Measurements from ENCODE around the gene TARP.
A peak's percentile ranks its signal among the peaks of the same experiment; 100 is the strongest.

Gene TARP

GRCh38 chr7:38273286-38273995 lies at the start of gene TARP:
Gene TARP, minus strand, starts transcription at chr7:38273636.
- no peaks in the 10 kb centered on the region for H3K36me3 Mint-ChIP-seq (ENCODE audit: low read depth)
- no peaks in the 10 kb centered on the region for H3K27me3 Mint-ChIP-seq
- H3K27ac Mint-ChIP-seq = peak within 1 kb of the TSS; percentile 36
- H3K9me3 Mint-ChIP-seq = no peaks in the 10 kb centered on the region
- no peaks in the 10 kb centered on the region for H3K4me1 Mint-ChIP-seq (ENCODE audit: low read depth)
- H3K4me3 Mint-ChIP-seq = peak within 1 kb of the TSS; percentile 68

- Mint-ChIP-seq H3K4me1 (ENCODE audit: low read depth) (peaks cover 43% of the 10 kb centered on the region), H3K9me3 (no peaks in the 10 kb centered on the region), H3K27ac (no peak overlapping the region), H3K4me3 (no peak overlapping the region), H3K27me3 (no peaks in the 10 kb centered on the region), H3K36me3 (ENCODE audit: low read depth) (no peaks in the 10 kb centered on the region)
Measured at GRCh38 chr7:38323156-38323555, 49.7 kb upstream of the TARP start.

GRCh38 chr7:38322461-38322860 lies 49.0 kb upstream of the TARP start:
- Mint-ChIP-seq H3K27me3 (no peaks in the 10 kb centered on the region), H3K4me1 (ENCODE audit: low read depth) (peaks cover 41% of the 10 kb centered on the region), H3K27ac (no peak overlapping the region), H3K4me3 (no peak overlapping the region), H3K36me3 (ENCODE audit: low read depth) (no peaks in the 10 kb centered on the region), H3K9me3 (no peaks in the 10 kb centered on the region)

GRCh38 chr7:38321967-38322366 lies 48.5 kb upstream of the TARP start:
- Mint-ChIP-seq H3K36me3 (ENCODE audit: low read depth) (no peaks in the 10 kb centered on the region), H3K27me3 (no peaks in the 10 kb centered on the region), H3K27ac (no peak overlapping the region), H3K4me3 (no peak overlapping the region), H3K9me3 (no peaks in the 10 kb centered on the region), H3K4me1 (ENCODE audit: low read depth) (peaks cover 37% of the 10 kb centered on the region)

GRCh38 chr7:38321515-38321944 lies 48.1 kb upstream of the TARP start:
- Mint-ChIP-seq H3K4me3 (no peak overlapping the region), H3K4me1 (ENCODE audit: low read depth) (peaks cover 34% of the 10 kb centered on the region), H3K36me3 (ENCODE audit: low read depth) (no peaks in the 10 kb centered on the region), H3K9me3 (no peaks in the 10 kb centered on the region), H3K27me3 (no peaks in the 10 kb centered on the region), H3K27ac (no peak overlapping the region)

- H3K4me3 Mint-ChIP-seq = no peak overlapping the region
- peaks cover 34% of the 10 kb centered on the region for H3K4me1 Mint-ChIP-seq (ENCODE audit: low read depth)
- no peak overlapping the region for H3K27ac Mint-ChIP-seq
Measured at GRCh38 chr7:38321050-38321449, 47.6 kb upstream of the TARP start.

GRCh38 chr7:38319873-38320272 lies 46.4 kb upstream of the TARP start:
- peak overlapping the region; percentile 79 for H3K27ac Mint-ChIP-seq
- peaks cover 34% of the 10 kb centered on the region for H3K4me1 Mint-ChIP-seq (ENCODE audit: low read depth)
- H3K36me3 Mint-ChIP-seq (ENCODE audit: low read depth) = no peaks in the 10 kb centered on the region
- no peaks in the 10 kb centered on the region for H3K9me3 Mint-ChIP-seq
- peak overlapping the region; percentile 71 for H3K4me3 Mint-ChIP-seq
- no peaks in the 10 kb centered on the region for H3K27me3 Mint-ChIP-seq

More at GRCh38 chr7:38321050-38321449, 47.6 kb upstream of the TARP start:
- Mint-ChIP-seq H3K9me3 (no peaks in the 10 kb centered on the region), H3K27me3 (no peaks in the 10 kb centered on the region), H3K36me3 (ENCODE audit: low read depth) (no peaks in the 10 kb centered on the region)

GRCh38 chr7:38318803-38319416 lies 45.5 kb upstream of the TARP start:
- peaks cover 34% of the 10 kb centered on the region for H3K4me1 Mint-ChIP-seq (ENCODE audit: low read depth)
- no peaks in the 10 kb centered on the region for H3K27me3 Mint-ChIP-seq
- peak overlapping the region; percentile 72 for H3K27ac Mint-ChIP-seq
- no peaks in the 10 kb centered on the region for H3K36me3 Mint-ChIP-seq (ENCODE audit: low read depth)
- peak overlapping the region; percentile 61 for H3K4me3 Mint-ChIP-seq
- H3K9me3 Mint-ChIP-seq = no peaks in the 10 kb centered on the region

GRCh38 chr7:38318241-38318640 lies 44.8 kb upstream of the TARP start:
- H3K36me3 Mint-ChIP-seq (ENCODE audit: low read depth) = no peaks in the 10 kb centered on the region
- no peaks in the 10 kb centered on the region for H3K9me3 Mint-ChIP-seq
- peaks cover 34% of the 10 kb centered on the region for H3K4me1 Mint-ChIP-seq (ENCODE audit: low read depth)
- H3K4me3 Mint-ChIP-seq = peak overlapping the region; percentile 61
- no peaks in the 10 kb centered on the region for H3K27me3 Mint-ChIP-seq
- peak overlapping the region; percentile 72 for H3K27ac Mint-ChIP-seq

GRCh38 chr7:38317515-38317914 lies 44.1 kb upstream of the TARP start:
- no peak overlapping the region for H3K27ac Mint-ChIP-seq
- peak overlapping the region; percentile 61 for H3K4me3 Mint-ChIP-seq
- H3K4me1 Mint-ChIP-seq (ENCODE audit: low read depth) = peaks cover 39% of the 10 kb centered on the region
- H3K27me3 Mint-ChIP-seq = no peaks in the 10 kb centered on the region
- no peaks in the 10 kb centered on the region for H3K9me3 Mint-ChIP-seq
- no peaks in the 10 kb centered on the region for H3K36me3 Mint-ChIP-seq (ENCODE audit: low read depth)

- Mint-ChIP-seq H3K4me3 (peak overlapping the region; percentile 66), H3K27me3 (no peaks in the 10 kb centered on the region), H3K9me3 (no peaks in the 10 kb centered on the region), H3K4me1 (ENCODE audit: low read depth) (peaks cover 43% of the 10 kb centered on the region), H3K27ac (no peak overlapping the region), H3K36me3 (ENCODE audit: low read depth) (no peaks in the 10 kb centered on the region)
Measured at GRCh38 chr7:38316733-38317360, 43.4 kb upstream of the TARP start.

- H3K9me3 Mint-ChIP-seq = no peaks in the 10 kb centered on the region
- no peaks in the 10 kb centered on the region for H3K27me3 Mint-ChIP-seq
- H3K4me1 Mint-ChIP-seq (ENCODE audit: low read depth) = peaks cover 40% of the 10 kb centered on the region
- H3K36me3 Mint-ChIP-seq (ENCODE audit: low read depth) = no peaks in the 10 kb centered on the region
- no peak overlapping the region for H3K4me3 Mint-ChIP-seq
- no peak overlapping the region for H3K27ac Mint-ChIP-seq
Measured at GRCh38 chr7:38315410-38315809, 42.0 kb upstream of the TARP start.

GRCh38 chr7:38312821-38313220 lies 39.4 kb upstream of the TARP start:
- H3K4me3 Mint-ChIP-seq = peak overlapping the region; percentile 32
- no peaks in the 10 kb centered on the region for H3K36me3 Mint-ChIP-seq (ENCODE audit: low read depth)
- H3K27me3 Mint-ChIP-seq = no peaks in the 10 kb centered on the region
- no peaks in the 10 kb centered on the region for H3K9me3 Mint-ChIP-seq
- H3K27ac Mint-ChIP-seq = no peak overlapping the region
- H3K4me1 Mint-ChIP-seq (ENCODE audit: low read depth) = peaks cover 41% of the 10 kb centered on the region

- H3K4me1 Mint-ChIP-seq (ENCODE audit: low read depth) = peaks cover 52% of the 10 kb centered on the region
- no peaks in the 10 kb centered on the region for H3K27me3 Mint-ChIP-seq
- peak overlapping the region; percentile 79 for H3K4me3 Mint-ChIP-seq
- H3K36me3 Mint-ChIP-seq (ENCODE audit: low read depth) = no peaks in the 10 kb centered on the region
- H3K27ac Mint-ChIP-seq = peak overlapping the region; percentile 55
- no peaks in the 10 kb centered on the region for H3K9me3 Mint-ChIP-seq
Measured at GRCh38 chr7:38311329-38311937, 38.0 kb upstream of the TARP start.

- Mint-ChIP-seq H3K4me3 (peak overlapping the region; percentile 79), H3K4me1 (ENCODE audit: low read depth) (peaks cover 54% of the 10 kb centered on the region), H3K9me3 (no peaks in the 10 kb centered on the region), H3K36me3 (ENCODE audit: low read depth) (no peaks in the 10 kb centered on the region), H3K27me3 (no peaks in the 10 kb centered on the region), H3K27ac (peak overlapping the region; percentile 40)
Measured at GRCh38 chr7:38310591-38311101, 37.2 kb upstream of the TARP start.

Measured in stimulated activated naive CD8-positive, alpha-beta T cell treated with anti-CD3 and anti-CD28 coated beads, Interleukin-15, Interleukin-2, amounts not matched to agents 100 ng/mL and 50 ng/mL, for 24 hours (primary cell).